K562 (cell line): ENCODE measurements around the gene PRKAR1A. TPM values are rescaled to one million over a fixed set of nuclear protein-coding genes. Genes with fewer than 3 reads are reported as not detected.

Experiments used
- BCOR ChIP-seq: fragments of 450-650 bp; IDR thresholded peaks from 2 replicates; pipeline ENCODE4 v1.6.1; 2016
- EGR1 ChIP-seq: fragments of 450-650 bp; conservative IDR thresholded peaks from 2 replicates; pipeline ENCODE4 v1.6.1; 2017; ENCODE audit warnings: mild to moderate bottlenecking
- FOXK2 ChIP-seq, 2 experiments: fragments of 450-650 bp; IDR thresholded peaks in 1 of 2; conservative IDR thresholded peaks in 1 of 2; 2 replicates each; pipeline ENCODE4 v1.6.1; 2016; ENCODE audit warnings: low read depth in 2 of 2, mild to moderate bottlenecking in 1 of 2
- HMGN3 ChIP-seq: IDR thresholded peaks from 2 replicates; pipeline ENCODE4 v1.6.1; 2011; ENCODE audit warnings: borderline replicate concordance, low read depth, mild to moderate bottlenecking, mixed read lengths, low read length; ENCODE audit not compliant: insufficient read length; ENCODE audit errors: extremely low read depth
- KDM2B ChIP-seq: fragments of 250-450 bp; sonication (Bioruptor Pico); IDR thresholded peaks from 2 replicates; pipeline ENCODE4 v1.8.0; 2021; ENCODE audit warnings: mild to moderate bottlenecking, moderate library complexity
- KLF6 ChIP-seq: fragments of 250-450 bp; sonication (Bioruptor Pico); IDR thresholded peaks from 2 replicates; pipeline ENCODE4 v1.4.0; 2020; ENCODE audit warnings: mild to moderate bottlenecking, moderate library complexity, borderline replicate concordance
- MCM2 ChIP-seq: fragments of 450-650 bp; IDR thresholded peaks from 2 replicates; pipeline ENCODE4 v1.6.1; 2017; ENCODE audit warnings: low read depth, mild to moderate bottlenecking
- MCM3 ChIP-seq: fragments of 450-650 bp; IDR thresholded peaks from 2 replicates; pipeline ENCODE4 v1.6.1; 2016
- RNF2 ChIP-seq: sonication (generic); IDR thresholded peaks from 2 replicates; pipeline ENCODE4 v1.6.1; 2016
- SAFB ChIP-seq: fragments of 200-400 bp; formaldehyde crosslinking; IDR thresholded peaks from 2 replicates; pipeline ENCODE4 v1.6.1; 2017; ENCODE audit warnings: low read depth, low read length, borderline replicate concordance
- SIX5 ChIP-seq, 2 experiments: IDR thresholded peaks; 2 replicates each; pipeline ENCODE4 v1.6.1; 2011; ENCODE audit warnings: low read length in 2 of 2, borderline replicate concordance in 1 of 2, low read depth in 1 of 2, mild to moderate bottlenecking in 1 of 2, moderate library complexity in 1 of 2; ENCODE audit not compliant: insufficient read depth in 1 of 2
- TBP ChIP-seq: optimal IDR thresholded peaks from 2 replicates; pipeline ENCODE3; 2011; ENCODE audit warnings: low read depth, low read length, improper control_type of control experiment
- TEAD1 ChIP-seq, 2 experiments: fragments of 450-650 bp in 1 of 2; sonication (generic) in 1 of 2; formaldehyde crosslinking; IDR thresholded peaks; 2 replicates each; pipeline versions ENCODE4 v1.4.0 to v1.8.0; 2020 to 2022; ENCODE audit warnings: mild to moderate bottlenecking in 2 of 2, missing genetic modification reagents in 1 of 2
- TRIM28 ChIP-seq: fragments of 450-650 bp; IDR thresholded peaks from 2 replicates; pipeline ENCODE4 v1.6.1; 2017
- ZNF146 ChIP-seq: IDR thresholded peaks from one replicate; pipeline ENCODE4 v1.6.1; 2018; ENCODE audit warnings: missing compliant biosample characterization; ENCODE audit not compliant: unreplicated experiment
- polyA plus RNA-seq, 8 experiments: library from polyadenylated mRNA; depleted of rRNA in 4 of 8; stranded (reverse) in 5 of 8; unstranded in 3 of 8; fragments of >200 nt; fragmentation: Nextera tagmentation in 2 of 8; fragmentation: Illumina TruSeq in 1 of 8; extraction: Ambion mirVana in 2 of 8; extraction: Trizol in 1 of 8; gene quantifications; 2 replicates each; pipeline versions ENCODE4 v1.2.1 to v1.2.3, GENCODE V29; 2011 to 2014; ENCODE audit warnings: inconsistent platforms in 1 of 8, missing spikeins in 1 of 8
- total RNA-seq, 7 experiments: library from RNA; depleted of rRNA in 6 of 7; stranded (reverse); fragments of >200 nt in 6 of 7; fragmentation: Illumina TruSeq in 2 of 7; extraction: Trizol in 2 of 7; gene quantifications; 2 replicates each; pipeline versions ENCODE4 v1.2.1 to v1.2.3, GENCODE V29; 2011 to 2021; ENCODE audit warnings: low replicate concordance in 1 of 7
- TF ChIP-seq, protein P1 (sequence below): fragments of 200-800 bp; sonication (Bioruptor generic); IDR thresholded peaks from 2 replicates; pipeline ENCODE4 v1.6.1; 2016; ENCODE audit warnings: missing genetic modification characterization, missing compliant biosample characterization
- TF ChIP-seq, protein P2 (sequence below): fragments of 450-650 bp; IDR thresholded peaks from 2 replicates; pipeline ENCODE4 v1.6.1; 2016; ENCODE audit warnings: mild to moderate bottlenecking
- TF ChIP-seq, protein P3 (sequence below): sonication (generic); formaldehyde crosslinking; IDR thresholded peaks from 2 replicates; pipeline ENCODE4 v1.8.0; 2022; ENCODE audit warnings: missing genetic modification reagents, mild to moderate bottlenecking, borderline replicate concordance
- TF ChIP-seq, protein P4 (sequence below): sonication (generic); formaldehyde crosslinking; IDR thresholded peaks from 2 replicates; pipeline ENCODE4 v1.8.1; 2023; ENCODE audit warnings: mild to moderate bottlenecking, missing genetic modification reagents

PRKAR1A gene
- total and polyA plus RNA-seq, 9 of the 15 experiments (the other 6 are each of a cell fraction or from before 2014, with no cell fraction given) = 15.0 to 95.6 (median 67.5) TPM

DNA sequence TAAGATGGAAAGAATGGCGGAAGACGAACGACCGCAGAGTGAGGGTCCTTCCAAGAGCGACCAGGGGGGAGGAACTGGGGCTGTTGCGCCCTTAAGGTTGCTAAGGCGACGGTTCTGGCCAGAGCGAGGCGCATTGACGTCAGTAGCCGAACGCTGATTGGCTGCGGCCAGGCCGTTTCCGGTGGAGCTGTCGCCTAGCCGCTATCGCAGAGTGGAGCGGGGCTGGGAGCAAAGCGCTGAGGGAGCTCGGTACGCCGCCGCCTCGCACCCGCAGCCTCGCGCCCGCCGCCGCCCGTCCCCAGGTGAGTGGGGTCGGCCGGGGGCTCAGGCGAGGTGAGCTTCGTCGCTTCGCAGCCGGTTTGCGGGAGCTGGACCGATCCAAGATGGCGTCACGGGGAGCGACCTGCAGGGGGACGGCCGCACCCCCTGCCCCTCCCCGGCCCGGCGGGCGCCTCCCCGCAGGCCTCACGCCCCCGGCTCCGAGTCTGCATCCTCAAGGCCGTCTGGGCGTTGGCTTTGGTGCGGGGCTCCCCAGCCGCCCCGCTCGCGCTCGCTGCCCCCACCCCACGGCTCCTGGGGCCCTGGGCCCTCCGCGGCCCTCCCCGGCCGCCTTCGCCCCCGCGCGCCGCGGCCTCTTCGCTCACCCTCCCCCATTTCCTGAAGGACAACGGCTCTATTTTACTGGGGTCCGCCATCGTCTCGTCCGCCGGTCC, at the start of gene PRKAR1A (continued):
- no peak for TF ChIP-seq ZNF146 (CRISPR knock-in tag)
- no peak for TF ChIP-seq SAFB
- TF ChIP-seq TRIM28 = no peak
- TF ChIP-seq, protein P1, sequence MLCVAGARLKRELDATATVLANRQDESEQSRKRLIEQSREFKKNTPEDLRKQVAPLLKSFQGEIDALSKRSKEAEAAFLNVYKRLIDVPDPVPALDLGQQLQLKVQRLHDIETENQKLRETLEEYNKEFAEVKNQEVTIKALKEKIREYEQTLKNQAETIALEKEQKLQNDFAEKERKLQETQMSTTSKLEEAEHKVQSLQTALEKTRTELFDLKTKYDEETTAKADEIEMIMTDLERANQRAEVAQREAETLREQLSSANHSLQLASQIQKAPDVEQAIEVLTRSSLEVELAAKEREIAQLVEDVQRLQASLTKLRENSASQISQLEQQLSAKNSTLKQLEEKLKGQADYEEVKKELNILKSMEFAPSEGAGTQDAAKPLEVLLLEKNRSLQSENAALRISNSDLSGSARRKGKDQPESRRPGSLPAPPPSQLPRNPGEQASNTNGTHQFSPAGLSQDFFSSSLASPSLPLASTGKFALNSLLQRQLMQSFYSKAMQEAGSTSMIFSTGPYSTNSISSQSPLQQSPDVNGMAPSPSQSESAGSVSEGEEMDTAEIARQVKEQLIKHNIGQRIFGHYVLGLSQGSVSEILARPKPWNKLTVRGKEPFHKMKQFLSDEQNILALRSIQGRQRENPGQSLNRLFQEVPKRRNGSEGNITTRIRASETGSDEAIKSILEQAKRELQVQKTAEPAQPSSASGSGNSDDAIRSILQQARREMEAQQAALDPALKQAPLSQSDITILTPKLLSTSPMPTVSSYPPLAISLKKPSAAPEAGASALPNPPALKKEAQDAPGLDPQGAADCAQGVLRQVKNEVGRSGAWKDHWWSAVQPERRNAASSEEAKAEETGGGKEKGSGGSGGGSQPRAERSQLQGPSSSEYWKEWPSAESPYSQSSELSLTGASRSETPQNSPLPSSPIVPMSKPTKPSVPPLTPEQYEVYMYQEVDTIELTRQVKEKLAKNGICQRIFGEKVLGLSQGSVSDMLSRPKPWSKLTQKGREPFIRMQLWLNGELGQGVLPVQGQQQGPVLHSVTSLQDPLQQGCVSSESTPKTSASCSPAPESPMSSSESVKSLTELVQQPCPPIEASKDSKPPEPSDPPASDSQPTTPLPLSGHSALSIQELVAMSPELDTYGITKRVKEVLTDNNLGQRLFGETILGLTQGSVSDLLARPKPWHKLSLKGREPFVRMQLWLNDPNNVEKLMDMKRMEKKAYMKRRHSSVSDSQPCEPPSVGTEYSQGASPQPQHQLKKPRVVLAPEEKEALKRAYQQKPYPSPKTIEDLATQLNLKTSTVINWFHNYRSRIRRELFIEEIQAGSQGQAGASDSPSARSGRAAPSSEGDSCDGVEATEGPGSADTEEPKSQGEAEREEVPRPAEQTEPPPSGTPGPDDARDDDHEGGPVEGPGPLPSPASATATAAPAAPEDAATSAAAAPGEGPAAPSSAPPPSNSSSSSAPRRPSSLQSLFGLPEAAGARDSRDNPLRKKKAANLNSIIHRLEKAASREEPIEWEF (CRISPR knock-in tag) = no peak
- no peak for TF ChIP-seq RNF2
- TF ChIP-seq BCOR = no peak
- TF ChIP-seq SIX5 (IDR thresholded peaks at IDR 0.05; ENCODE audit: borderline replicate concordance in 1 of 2, insufficient read depth in 1 of 2, low read depth in 1 of 2, low read length in 2 of 2) = no peak
- peak; percentile 79 for TF ChIP-seq EGR1
- peak; percentile 43 for TF ChIP-seq TBP
- peak; percentile 49 for TF ChIP-seq HMGN3
- peak; percentile 37; the same call in 1 of the 2 replicates for TF ChIP-seq KDM2B (CRISPR knock-in tag)
- no peak for TF ChIP-seq MCM2
- TF ChIP-seq, protein P2, sequence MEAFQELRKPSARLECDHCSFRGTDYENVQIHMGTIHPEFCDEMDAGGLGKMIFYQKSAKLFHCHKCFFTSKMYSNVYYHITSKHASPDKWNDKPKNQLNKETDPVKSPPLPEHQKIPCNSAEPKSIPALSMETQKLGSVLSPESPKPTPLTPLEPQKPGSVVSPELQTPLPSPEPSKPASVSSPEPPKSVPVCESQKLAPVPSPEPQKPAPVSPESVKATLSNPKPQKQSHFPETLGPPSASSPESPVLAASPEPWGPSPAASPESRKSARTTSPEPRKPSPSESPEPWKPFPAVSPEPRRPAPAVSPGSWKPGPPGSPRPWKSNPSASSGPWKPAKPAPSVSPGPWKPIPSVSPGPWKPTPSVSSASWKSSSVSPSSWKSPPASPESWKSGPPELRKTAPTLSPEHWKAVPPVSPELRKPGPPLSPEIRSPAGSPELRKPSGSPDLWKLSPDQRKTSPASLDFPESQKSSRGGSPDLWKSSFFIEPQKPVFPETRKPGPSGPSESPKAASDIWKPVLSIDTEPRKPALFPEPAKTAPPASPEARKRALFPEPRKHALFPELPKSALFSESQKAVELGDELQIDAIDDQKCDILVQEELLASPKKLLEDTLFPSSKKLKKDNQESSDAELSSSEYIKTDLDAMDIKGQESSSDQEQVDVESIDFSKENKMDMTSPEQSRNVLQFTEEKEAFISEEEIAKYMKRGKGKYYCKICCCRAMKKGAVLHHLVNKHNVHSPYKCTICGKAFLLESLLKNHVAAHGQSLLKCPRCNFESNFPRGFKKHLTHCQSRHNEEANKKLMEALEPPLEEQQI = no peak
- no peak for TF ChIP-seq KLF6
- TF ChIP-seq TEAD1 (CRISPR knock-in tag; IDR thresholded peaks at IDR 0.05) = peak in 1 of 2 experiments; percentile 50; a peak in 1 of 4 replicates
- TF ChIP-seq, protein P3, sequence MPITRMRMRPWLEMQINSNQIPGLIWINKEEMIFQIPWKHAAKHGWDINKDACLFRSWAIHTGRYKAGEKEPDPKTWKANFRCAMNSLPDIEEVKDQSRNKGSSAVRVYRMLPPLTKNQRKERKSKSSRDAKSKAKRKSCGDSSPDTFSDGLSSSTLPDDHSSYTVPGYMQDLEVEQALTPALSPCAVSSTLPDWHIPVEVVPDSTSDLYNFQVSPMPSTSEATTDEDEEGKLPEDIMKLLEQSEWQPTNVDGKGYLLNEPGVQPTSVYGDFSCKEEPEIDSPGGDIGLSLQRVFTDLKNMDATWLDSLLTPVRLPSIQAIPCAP (CRISPR knock-in tag) = no peak
- peak; percentile 60 to 68; a peak in 1 of 4 replicates for TF ChIP-seq FOXK2 (conservative IDR thresholded peaks at IDR 0.05 in 1 of 2, IDR thresholded peaks at IDR 0.05 in 1 of 2; ENCODE audit: low read depth in 2 of 2)
- TF ChIP-seq MCM3 = no peak
- TF ChIP-seq, protein P4, sequence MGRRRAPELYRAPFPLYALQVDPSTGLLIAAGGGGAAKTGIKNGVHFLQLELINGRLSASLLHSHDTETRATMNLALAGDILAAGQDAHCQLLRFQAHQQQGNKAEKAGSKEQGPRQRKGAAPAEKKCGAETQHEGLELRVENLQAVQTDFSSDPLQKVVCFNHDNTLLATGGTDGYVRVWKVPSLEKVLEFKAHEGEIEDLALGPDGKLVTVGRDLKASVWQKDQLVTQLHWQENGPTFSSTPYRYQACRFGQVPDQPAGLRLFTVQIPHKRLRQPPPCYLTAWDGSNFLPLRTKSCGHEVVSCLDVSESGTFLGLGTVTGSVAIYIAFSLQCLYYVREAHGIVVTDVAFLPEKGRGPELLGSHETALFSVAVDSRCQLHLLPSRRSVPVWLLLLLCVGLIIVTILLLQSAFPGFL = no peak
